Pancreas (tissue), 10 donors: ENCODE data around the gene POLR3C. TPM values are rescaled to one million over a fixed set of nuclear protein-coding genes. Genes with fewer than 3 reads are reported as not detected.

Experiments used
- ATAC-seq, 4 donors: fragments of 200-7000 bp; cut with Tn5 transposase; one replicate each; pipeline versions ENCODE4 v1.8.0 to v1.9.1; 2020; ENCODE audit warnings: mild to moderate bottlenecking in 4 of 4, moderate library complexity in 4 of 4
- DNase-seq, 6 donors: peaks; one replicate each; pipeline ENCODE4 v3.0.0-alpha.2; 2020
- FAIRE-seq: peaks from 2 replicates; lab custom pipeline; 2012; peaks lifted over from hg19 to GRCh38; lab: Jason Lieb, UNC
- H3K27ac ChIP-seq, 4 donors: fragments of 200-600 bp; sonication (generic); 1 replicate in 3 of 4; 2 replicates in 1 of 4; pipeline versions ENCODE4 v1.5.0 to v1.8.0; 2020
- H3K27me3 ChIP-seq, 4 donors: fragments of 200-600 bp; one replicate each; pipeline ENCODE4 v1.8.0; 2021
- H3K36me3 ChIP-seq, 3 donors: fragments of 200-600 bp; sonication (generic) in 1 of 3; one replicate each; pipeline versions ENCODE4 v1.5.0 to v1.8.0; 2020 to 2021
- H3K4me1 ChIP-seq, 3 donors: fragments of 200-600 bp; one replicate each; pipeline ENCODE4 v1.8.0; 2021
- H3K4me3 ChIP-seq, 4 donors: fragments of 200-600 bp; sonication (generic) in 2 of 4; one replicate each; pipeline versions ENCODE4 v1.5.0 to v1.8.0; 2020 to 2021
- H3K9me3 ChIP-seq, 4 donors: fragments of 200-600 bp; one replicate each; pipeline ENCODE4 v1.8.0; 2021
- WGBS, 2 donors: extraction: QIAGEN DNeasy Blood & Tissue Kit; methylation state at CpG; one replicate each; pipeline ENCODE4 v1.1.7; 2013; 5-methylcytosine and 5-hydroxymethylcytosine counted together
- intact Hi-C, 3 donors: fragments of 100-400 bp; cut with DNase I; formaldehyde crosslinking; loops; one replicate each; pipeline versions ENCODE4 v1.11.1 to v1.14.2; 2022
- polyA plus RNA-seq, 2 donors: library from polyadenylated mRNA; stranded (reverse); fragments of 200-250 nt; gene quantifications; one replicate each; pipeline ENCODE4 v1.2.3, GENCODE V29; 2013
- total RNA-seq, 6 donors: library from RNA; stranded (reverse); fragmentation: NEBNext Ultra II Directional in 4 of 6; extraction: Animal tissue kit (Norgen Biotek cat#: 25700) in 4 of 6; gene quantifications; one replicate each; pipeline versions ENCODE4 v1.2.1 to v1.2.4, GENCODE V29; 2021 to 2023
- TF ChIP-seq, protein P1 (sequence below), 4 donors: fragments of 200-600 bp; sonication (generic) in 3 of 4; IDR thresholded peaks; one replicate each; pipeline versions ENCODE4 v1.5.0 to v1.8.0; 2021; ENCODE audit warnings: antibody characterized with exemption in 4 of 4
- donor health status: healthy with polysubstance abuse.
- donor health status: DM: no; HTN: no; CAD: no; lungs with moderate emphysema.
- donor health status: DM: no; HTN: no; CAD: no.
- donor health status: control.
- donor health status: control.
- donor health status: Bipolar disorder and iron deficiency.
- donor health status: DM: yes; HTN: yes; CAD: no.
- donor health status: DM: no; HTN: no; CAD: no.
- donor health status: DM: no; HTN: no; CAD: no.
- donor health status: DM: yes; HTN: yes; CAD: no.

Gene POLR3C
- total and polyA plus RNA-seq, 8 donors, result 7.6 to 16.2 (median 14.1) TPM

DNA sequence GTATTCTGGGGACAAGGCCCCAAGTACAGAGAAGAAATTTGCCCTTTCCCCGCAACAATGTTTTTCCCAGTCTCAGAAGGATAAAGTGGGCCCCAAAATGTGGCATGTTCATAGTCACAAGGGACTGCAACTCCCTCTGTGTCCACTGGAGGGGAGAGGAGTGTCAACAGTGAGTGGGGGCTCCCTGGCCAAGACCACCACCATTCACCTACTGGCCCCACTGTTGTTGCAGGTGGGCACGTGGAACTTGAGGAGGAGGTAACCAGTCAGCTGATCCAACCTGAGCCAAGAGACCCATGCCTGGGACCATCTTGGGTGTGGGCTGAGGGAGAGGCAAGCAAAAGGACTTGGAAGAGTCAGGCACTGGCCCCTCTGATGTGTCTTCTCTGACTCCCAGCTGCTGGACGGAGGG, 22.2 kb downstream of the POLR3C start:
- ATAC-seq, result peak; percentile 55 to 73 (median 68)
- DNase-seq, result peak in 3 of 6 donors; percentile 16 to 40 (median 27)
- WGBS, 2 donors, result 65 to 72% methylated on average over 3 of the region's 3 CpGs
- Histone ChIP-seq H3K27me3 (no peaks in the 10 kb centered on the region), H3K4me1 (peaks cover 0 to 6% (median 4%) of the 10 kb centered on the region in 3 donors), H3K4me3 (peak overlapping the region in 3 of 4 donors; percentile 42 to 72 (median 42)), H3K36me3 (peaks cover 0 to 38% (median 16%) of the 10 kb centered on the region in 3 donors), H3K9me3 (no peaks in the 10 kb centered on the region), H3K27ac (peak overlapping the region in 1 of 4 donors; percentile 16)
- no peak for FAIRE-seq
- TF ChIP-seq, protein P1, sequence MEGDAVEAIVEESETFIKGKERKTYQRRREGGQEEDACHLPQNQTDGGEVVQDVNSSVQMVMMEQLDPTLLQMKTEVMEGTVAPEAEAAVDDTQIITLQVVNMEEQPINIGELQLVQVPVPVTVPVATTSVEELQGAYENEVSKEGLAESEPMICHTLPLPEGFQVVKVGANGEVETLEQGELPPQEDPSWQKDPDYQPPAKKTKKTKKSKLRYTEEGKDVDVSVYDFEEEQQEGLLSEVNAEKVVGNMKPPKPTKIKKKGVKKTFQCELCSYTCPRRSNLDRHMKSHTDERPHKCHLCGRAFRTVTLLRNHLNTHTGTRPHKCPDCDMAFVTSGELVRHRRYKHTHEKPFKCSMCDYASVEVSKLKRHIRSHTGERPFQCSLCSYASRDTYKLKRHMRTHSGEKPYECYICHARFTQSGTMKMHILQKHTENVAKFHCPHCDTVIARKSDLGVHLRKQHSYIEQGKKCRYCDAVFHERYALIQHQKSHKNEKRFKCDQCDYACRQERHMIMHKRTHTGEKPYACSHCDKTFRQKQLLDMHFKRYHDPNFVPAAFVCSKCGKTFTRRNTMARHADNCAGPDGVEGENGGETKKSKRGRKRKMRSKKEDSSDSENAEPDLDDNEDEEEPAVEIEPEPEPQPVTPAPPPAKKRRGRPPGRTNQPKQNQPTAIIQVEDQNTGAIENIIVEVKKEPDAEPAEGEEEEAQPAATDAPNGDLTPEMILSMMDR (IDR thresholded peaks at IDR 0.05), result peak in 3 of 4 donors; percentile 41 to 50 (median 49)
- intact Hi-C loops, result loop anchor here in 1 of 3 donors (5.0 kb wide), 1 partner anchor 166 kb away; no protein-coding TSS in a partner anchor

DNA sequence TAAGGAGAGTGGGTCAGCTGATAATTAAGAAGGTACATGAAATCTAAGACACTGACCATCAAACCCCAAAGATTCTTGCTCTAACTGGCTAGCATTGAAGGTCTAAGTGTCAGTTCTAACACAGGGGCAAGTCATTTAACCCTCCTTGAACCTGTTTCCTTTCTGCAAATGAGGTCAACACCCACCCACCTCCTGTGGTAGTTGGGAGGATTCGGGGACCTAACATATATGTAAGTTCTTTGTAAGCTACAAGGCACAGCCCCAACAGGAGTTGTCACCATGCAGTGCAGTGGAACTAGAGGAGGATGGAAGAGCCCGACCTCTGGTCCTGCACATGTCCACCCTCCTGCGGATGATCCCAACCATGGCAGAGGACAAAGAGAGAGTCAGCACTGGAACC, 23.8 kb downstream of the POLR3C start:
- ATAC-seq, result no peak
- Histone ChIP-seq H3K4me3 (no peak overlapping the region), H3K36me3 (peaks cover 0 to 32% (median 16%) of the 10 kb centered on the region in 3 donors), H3K27ac (no peak overlapping the region), H3K4me1 (peaks cover 0 to 6% (median 4%) of the 10 kb centered on the region in 3 donors), H3K9me3 (no peaks in the 10 kb centered on the region), H3K27me3 (no peaks in the 10 kb centered on the region)
- no peak for DNase-seq
- intact Hi-C loops, result loop anchor here in 1 of 3 donors (5.0 kb wide), 1 partner anchor 164 kb away; no protein-coding TSS in a partner anchor
- TF ChIP-seq, protein P1 (IDR thresholded peaks at IDR 0.05), result no peak
- WGBS, 2 donors, result 77 to 81% methylated on average over 3 of the region's 3 CpGs
- no peak for FAIRE-seq

GRCh38 chr1:145849356-145850160, 25.6 kb downstream of the POLR3C start:
- no peak for FAIRE-seq

DNA sequence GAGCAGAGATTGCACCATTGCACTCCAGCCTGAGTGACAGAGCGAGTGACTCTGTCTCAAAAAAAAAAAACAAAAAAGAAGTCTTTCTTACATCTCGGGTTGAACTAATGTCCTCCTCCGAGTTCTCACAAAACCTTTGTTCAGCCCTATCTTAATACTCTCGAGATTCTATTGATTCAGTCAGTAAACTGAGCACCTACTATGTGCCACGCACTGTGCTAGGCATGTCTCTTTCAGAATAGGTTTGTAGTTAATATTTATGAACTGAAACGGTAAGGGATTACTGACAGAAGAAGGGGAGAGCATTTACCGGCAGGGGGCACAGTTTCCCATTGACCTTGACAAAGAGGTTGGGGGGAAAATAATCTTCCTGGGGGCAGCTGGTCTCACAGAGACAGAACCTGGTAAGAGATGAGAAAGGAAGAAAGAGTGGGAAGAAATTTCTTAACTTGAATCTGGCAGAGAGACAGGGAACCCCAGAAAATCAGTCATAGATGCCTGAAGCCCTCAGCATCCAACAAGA, 31.5 kb downstream of the POLR3C start:
- no peak overlapping the region for H3K27ac ChIP-seq
- H3K36me3 ChIP-seq, result peaks cover 0 to 40% (median 2%) of the 10 kb centered on the region in 3 donors
- intact Hi-C loops, result no loop called here
- H3K4me3 ChIP-seq, result no peak overlapping the region
- 68 to 70% methylated on average over 7 of the region's 7 CpGs for WGBS, 2 donors
- FAIRE-seq (no peak), DNase-seq (no peak), ATAC-seq (no peak)
- peaks cover 0 to 4% (median 3%) of the 10 kb centered on the region in 3 donors for H3K4me1 ChIP-seq
- H3K9me3 ChIP-seq, result no peaks in the 10 kb centered on the region
- no peaks in the 10 kb centered on the region for H3K27me3 ChIP-seq
- TF ChIP-seq, protein P1 (IDR thresholded peaks at IDR 0.05), result no peak

More at GRCh38 chr1:145849356-145850160, 25.6 kb downstream of the POLR3C start:
- Histone ChIP-seq H3K36me3 (peaks cover 0 to 44% (median 16%) of the 10 kb centered on the region in 3 donors), H3K9me3 (no peaks in the 10 kb centered on the region), H3K4me3 (no peak overlapping the region), H3K4me1 (peaks cover 0 to 6% (median 4%) of the 10 kb centered on the region in 3 donors), H3K27ac (no peak overlapping the region), H3K27me3 (no peaks in the 10 kb centered on the region)
- 79 to 86% methylated on average over 15 of the region's 15 CpGs for WGBS, 2 donors
- intact Hi-C loops, result loop anchor here in 1 of 3 donors (5.0 kb wide), 1 partner anchor 163 kb away; no protein-coding TSS in a partner anchor
- TF ChIP-seq, protein P1 (IDR thresholded peaks at IDR 0.05), result no peak
- ATAC-seq (no peak), DNase-seq (no peak)
